Gastrocnemius medialis (tissue), 4 donors: Measurements from ENCODE around the gene WDHD1.

Experiments used
- CTCF ChIP-seq, 5 experiments: fragments of 450-650 bp in 3 of 5; fragments of 200-600 bp in 2 of 5; sonication (generic) in 2 of 5; IDR thresholded peaks in 4 of 5; conservative IDR thresholded peaks in 1 of 5; 1 replicate in 4 of 5; 2 replicates in 1 of 5; pipeline ENCODE4 v1.5.1; 2016 to 2019; ENCODE audit warnings: antibody characterized with exemption in 5 of 5, mild to moderate bottlenecking in 3 of 5, moderate library complexity in 3 of 5
- POLR2A ChIP-seq, 2 donors: fragments of 450-650 bp; IDR thresholded peaks; one replicate each; pipeline ENCODE4 v1.6.1; 2017; ENCODE audit warnings: antibody characterized with exemption in 2 of 2, mild to moderate bottlenecking in 2 of 2, moderate library complexity in 2 of 2

GRCh38 chr14:55059333-55059732 lies 32.4 kb upstream of the WDHD1 start:
- TF ChIP-seq CTCF (IDR thresholded peaks at IDR 0.05 in 4 of 5, conservative IDR thresholded peaks at IDR 0.05 in 1 of 5): no peak
- TF ChIP-seq POLR2A (IDR thresholded peaks at IDR 0.05): no peak
